ENCODE results near the gene IFT80.

DNA sequence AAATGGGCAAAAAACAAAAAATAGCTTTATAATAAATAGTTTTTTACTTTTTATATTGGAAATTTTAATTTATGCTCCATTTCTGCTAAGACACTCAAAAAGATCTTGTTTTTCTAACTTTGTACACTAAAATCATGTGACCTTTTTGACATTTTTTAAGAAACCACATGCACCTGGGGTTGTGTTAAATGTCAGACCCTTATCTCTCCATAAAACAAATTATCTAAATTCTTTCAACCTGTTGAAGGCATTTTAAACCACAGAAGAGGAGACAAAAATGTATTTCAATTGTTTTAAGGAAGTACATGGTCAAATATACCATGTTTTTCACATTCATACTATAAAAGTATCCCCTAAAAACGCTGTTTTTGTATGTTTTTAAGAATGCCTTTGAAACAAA lies 29.2 kb downstream of the IFT80 start:
- TF ChIP-seq EP300 (IDR thresholded peaks at IDR 0.05): no peak
- TF ChIP-seq, protein P1, sequence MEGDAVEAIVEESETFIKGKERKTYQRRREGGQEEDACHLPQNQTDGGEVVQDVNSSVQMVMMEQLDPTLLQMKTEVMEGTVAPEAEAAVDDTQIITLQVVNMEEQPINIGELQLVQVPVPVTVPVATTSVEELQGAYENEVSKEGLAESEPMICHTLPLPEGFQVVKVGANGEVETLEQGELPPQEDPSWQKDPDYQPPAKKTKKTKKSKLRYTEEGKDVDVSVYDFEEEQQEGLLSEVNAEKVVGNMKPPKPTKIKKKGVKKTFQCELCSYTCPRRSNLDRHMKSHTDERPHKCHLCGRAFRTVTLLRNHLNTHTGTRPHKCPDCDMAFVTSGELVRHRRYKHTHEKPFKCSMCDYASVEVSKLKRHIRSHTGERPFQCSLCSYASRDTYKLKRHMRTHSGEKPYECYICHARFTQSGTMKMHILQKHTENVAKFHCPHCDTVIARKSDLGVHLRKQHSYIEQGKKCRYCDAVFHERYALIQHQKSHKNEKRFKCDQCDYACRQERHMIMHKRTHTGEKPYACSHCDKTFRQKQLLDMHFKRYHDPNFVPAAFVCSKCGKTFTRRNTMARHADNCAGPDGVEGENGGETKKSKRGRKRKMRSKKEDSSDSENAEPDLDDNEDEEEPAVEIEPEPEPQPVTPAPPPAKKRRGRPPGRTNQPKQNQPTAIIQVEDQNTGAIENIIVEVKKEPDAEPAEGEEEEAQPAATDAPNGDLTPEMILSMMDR (IDR thresholded peaks at IDR 0.05): no peak
- no peak for TF ChIP-seq POLR2A (IDR thresholded peaks at IDR 0.05; ENCODE audit: low read depth)
